RWPE2 (cell line): Measurements from ENCODE around the gene COL6A1.

ENCODE experiments used
- ATAC-seq: fragments of 200-7000 bp; cut with Tn5 transposase; 3 replicates; pipeline ENCODE4 v1.9.1; 2021; ENCODE audit warnings: low read depth
- DNase-seq: peaks from one replicate; pipeline ENCODE4 v3.0.0-alpha.2; 2020; ENCODE audit warnings: low spot score
- H3K27ac ChIP-seq: fragments of 450-650 bp; 2 replicates; pipeline ENCODE4 v1.5.1; 2017; ENCODE audit warnings: mild to moderate bottlenecking; ENCODE audit not compliant: poor library complexity, severe bottlenecking
- H3K27me3 ChIP-seq: fragments of 250-450 bp; sonication (Bioruptor Pico); 2 replicates; pipeline ENCODE4 v1.5.1; 2021; ENCODE audit warnings: mild to moderate bottlenecking, moderate library complexity; ENCODE audit not compliant: insufficient read depth, poor library complexity, severe bottlenecking
- H3K36me3 ChIP-seq: fragments of 250-450 bp; sonication (Bioruptor Pico); 2 replicates; pipeline ENCODE4 v1.5.1; 2020; ENCODE audit warnings: low read depth, mild to moderate bottlenecking, moderate library complexity
- H3K4me1 ChIP-seq: fragments of 250-450 bp; sonication (Bioruptor Pico); 2 replicates; pipeline ENCODE4 v1.5.1; 2021; ENCODE audit warnings: mild to moderate bottlenecking, moderate library complexity; ENCODE audit not compliant: insufficient read depth, poor library complexity, severe bottlenecking
- H3K4me3 ChIP-seq: fragments of 250-450 bp; sonication (Bioruptor Pico); 2 replicates; pipeline ENCODE4 v1.5.1; 2021; ENCODE audit warnings: mild to moderate bottlenecking, moderate library complexity; ENCODE audit not compliant: severe bottlenecking
- H3K9me3 ChIP-seq: fragments of 250-450 bp; sonication (Bioruptor Pico); 2 replicates; pipeline ENCODE4 v1.5.1; 2021; ENCODE audit warnings: mild to moderate bottlenecking, moderate library complexity; ENCODE audit not compliant: severe bottlenecking
- CTCF ChIP-seq: fragments of 450-650 bp; IDR thresholded peaks from one replicate; pipeline ENCODE4 v1.5.1; 2017; ENCODE audit warnings: mild to moderate bottlenecking, moderate library complexity; ENCODE audit not compliant: poor library complexity, severe bottlenecking

Gene COL6A1

GRCh38 chr21:45939521-45940045, 42.0 kb upstream of the COL6A1 start:
- Histone ChIP-seq H3K36me3 (no peaks in the 10 kb centered on the region), H3K27me3 (no peaks in the 10 kb centered on the region), H3K9me3 (no peaks in the 10 kb centered on the region), H3K4me1 (no peaks in the 10 kb centered on the region), H3K4me3 (no peak overlapping the region), H3K27ac (no peak overlapping the region)
- DNase-seq (no peak), ATAC-seq (no peak)
- TF ChIP-seq CTCF, result no peak

GRCh38 chr21:45940091-45940490, 41.5 kb upstream of the COL6A1 start:
- DNase-seq, result no peak
- Histone ChIP-seq H3K9me3 (no peaks in the 10 kb centered on the region), H3K27me3 (no peaks in the 10 kb centered on the region), H3K4me3 (no peak overlapping the region), H3K4me1 (no peaks in the 10 kb centered on the region), H3K27ac (no peak overlapping the region), H3K36me3 (no peaks in the 10 kb centered on the region)
- no peak for TF ChIP-seq CTCF
- ATAC-seq, result no peak

GRCh38 chr21:45940621-45941337, 40.8 kb upstream of the COL6A1 start:
- Histone ChIP-seq H3K27ac (no peak overlapping the region), H3K27me3 (no peaks in the 10 kb centered on the region), H3K4me3 (no peak overlapping the region), H3K4me1 (no peaks in the 10 kb centered on the region), H3K9me3 (no peaks in the 10 kb centered on the region), H3K36me3 (no peaks in the 10 kb centered on the region)
- ATAC-seq (no peak), DNase-seq (no peak)
- no peak for TF ChIP-seq CTCF

- H3K4me1 ChIP-seq, result no peaks in the 10 kb centered on the region
- H3K9me3 ChIP-seq, result no peaks in the 10 kb centered on the region
- no peak overlapping the region for H3K4me3 ChIP-seq
- no peak overlapping the region for H3K27ac ChIP-seq
- no peaks in the 10 kb centered on the region for H3K36me3 ChIP-seq
- ATAC-seq, result no peak
- H3K27me3 ChIP-seq, result no peaks in the 10 kb centered on the region
- no peak for DNase-seq
- TF ChIP-seq CTCF, result no peak
Observed at GRCh38 chr21:45941338-45941710, 40.2 kb upstream of the COL6A1 start.
